D341Med (cell line): ENCODE results near the gene HIPK2.

Experiments
- DNase-seq: peaks from one replicate; pipeline ENCODE4 v3.0.0; 2012; ENCODE audit warnings: low spot score

The HIPK2 gene

DNA sequence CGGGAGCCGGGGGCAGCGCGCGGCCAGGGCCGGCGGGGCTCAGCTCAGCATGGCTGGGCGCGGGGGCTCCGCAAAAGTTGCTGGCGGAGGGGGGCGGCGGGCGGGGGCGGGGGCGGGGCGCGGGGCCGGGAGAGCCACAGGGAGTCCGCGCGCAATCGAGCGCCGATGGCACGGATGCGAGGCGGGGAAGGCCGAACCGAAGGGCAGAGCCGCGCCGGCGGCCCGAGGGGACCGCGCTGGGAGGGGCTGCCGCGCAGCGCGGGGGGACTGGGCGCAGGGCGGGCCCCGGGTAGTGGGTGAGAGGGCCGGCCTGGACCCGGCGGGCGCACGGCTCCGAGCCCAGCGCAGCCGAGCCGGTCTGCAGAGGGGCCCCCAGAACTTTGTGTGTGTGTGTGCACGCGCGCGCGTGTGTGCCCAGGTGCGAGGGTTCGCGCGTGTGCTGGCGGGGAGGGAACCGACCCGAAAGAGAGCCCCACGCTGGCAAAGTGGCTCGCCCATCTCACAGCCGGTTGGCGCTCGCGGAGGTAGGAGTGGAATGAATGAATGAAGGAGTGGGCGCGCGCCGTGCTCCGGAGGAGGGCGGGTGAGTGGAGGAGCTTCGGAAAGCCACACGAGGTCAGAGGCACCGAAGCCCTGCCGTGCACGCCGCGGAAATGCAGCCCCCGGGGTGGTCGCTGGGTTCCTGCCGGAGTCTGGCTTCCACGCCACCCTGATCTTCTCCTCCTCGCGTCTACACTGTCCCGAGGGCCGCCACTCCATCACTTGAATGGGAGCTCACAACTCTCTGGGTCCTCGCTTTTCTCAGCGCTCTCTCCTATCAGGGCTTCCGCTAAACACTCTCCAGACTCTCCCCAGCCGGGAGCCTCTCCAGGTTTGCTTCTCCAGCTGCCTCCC lies at the start of gene HIPK2:
TSS of gene HIPK2 (minus strand) at position 51 of the 894 bp plus-strand sequence. CDS start 375 bp downstream, outside the sequence.
- peak; percentile 94 for DNase-seq

DNA sequence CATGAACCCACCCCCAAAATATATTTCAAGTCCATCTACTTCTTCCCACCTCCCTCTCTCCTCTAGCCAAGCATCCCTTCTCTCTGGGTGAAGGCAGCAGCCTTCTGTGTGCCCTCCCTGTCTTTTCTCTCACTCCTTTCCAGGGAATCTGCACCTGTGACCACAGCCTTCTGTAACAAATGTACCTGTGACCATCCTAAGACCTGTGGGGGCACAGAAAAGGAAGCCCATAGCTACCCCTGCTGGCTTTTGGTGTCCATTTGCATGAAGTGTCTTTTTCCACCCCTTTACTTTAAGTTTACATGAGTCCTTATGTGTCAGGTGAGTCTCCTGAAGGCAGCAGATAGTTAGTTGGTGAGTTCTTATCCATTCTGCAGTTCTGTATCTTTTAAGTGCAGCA lies 49.2 kb upstream of the HIPK2 start:
- no peak for DNase-seq

DNA sequence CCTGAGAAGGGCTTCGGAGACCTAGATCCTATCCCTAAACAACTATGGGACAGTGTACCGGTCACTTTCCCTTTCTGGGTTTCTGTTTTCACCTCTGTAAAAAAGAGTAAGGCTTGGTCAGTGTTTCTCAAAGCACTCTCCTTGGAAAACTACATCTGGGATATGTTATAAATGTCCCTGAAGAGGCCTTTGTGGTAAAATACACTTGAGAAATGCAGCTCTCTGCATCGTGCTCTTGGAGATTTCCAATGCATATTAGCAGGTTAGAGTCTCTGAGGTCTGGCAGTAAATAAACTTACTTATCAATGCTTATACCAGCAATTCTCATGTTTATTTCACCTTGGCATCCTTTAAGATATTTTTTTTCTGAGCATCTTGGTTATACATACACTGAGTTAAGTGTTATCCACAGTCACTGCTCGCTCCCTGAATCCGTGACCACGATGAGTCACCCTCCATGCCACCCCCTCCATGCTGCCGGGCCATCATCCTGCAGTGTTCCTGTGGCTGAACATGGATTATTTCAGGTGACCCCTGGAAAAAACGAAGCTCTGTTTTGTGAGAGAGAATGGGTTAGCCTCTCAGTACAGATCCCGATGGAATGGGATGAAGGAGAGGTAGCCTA lies 48.0 kb upstream of the HIPK2 start:
- DNase-seq, result no peak

DNA sequence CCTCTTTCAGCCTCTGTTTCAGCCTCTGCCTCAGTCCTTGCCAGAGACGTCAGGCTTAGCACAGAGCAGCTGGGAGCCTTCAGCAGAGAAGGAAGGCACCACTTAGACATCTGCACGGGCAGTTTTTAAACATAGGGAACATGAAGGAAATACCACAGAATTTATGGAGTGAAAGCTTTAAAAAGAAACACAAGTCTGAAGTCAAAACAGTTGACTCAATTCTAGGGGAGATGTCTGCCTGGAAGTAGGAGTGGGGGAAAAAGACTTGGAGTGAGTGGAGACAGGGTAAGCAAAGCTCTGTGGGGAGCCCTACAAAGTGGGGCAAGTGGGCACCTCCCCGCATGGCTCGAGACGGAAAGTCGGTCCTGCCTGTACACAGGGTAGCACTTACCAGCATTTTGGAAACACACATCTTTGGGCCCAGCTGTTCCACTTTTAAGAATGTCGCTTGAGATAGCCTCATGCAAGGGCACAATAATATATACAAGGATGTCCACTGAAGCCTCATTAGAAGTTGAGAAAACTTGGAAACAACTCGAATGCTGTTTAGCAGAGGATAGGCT lies 46.2 kb upstream of the HIPK2 start:
- no peak for DNase-seq

DNA sequence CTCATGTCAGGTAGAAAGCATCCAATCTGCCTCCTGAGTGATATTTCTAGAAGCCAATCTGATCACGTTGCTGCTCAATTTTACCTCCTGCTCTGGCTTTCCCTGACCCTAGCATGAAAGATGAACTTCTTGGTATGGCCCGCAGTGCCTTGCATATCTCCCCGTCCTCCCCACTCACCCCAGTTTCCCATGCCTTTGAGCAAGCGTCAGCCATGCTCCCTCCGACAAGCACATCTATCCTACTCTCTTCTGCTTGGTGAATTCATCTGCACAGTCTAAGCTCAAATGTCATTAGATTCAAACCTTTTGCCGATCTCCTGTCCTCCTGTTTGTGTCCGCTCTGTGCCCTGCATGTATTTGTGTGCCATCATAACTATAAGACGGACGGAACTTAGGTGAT lies 45.1 kb upstream of the HIPK2 start:
- no peak for DNase-seq

DNA sequence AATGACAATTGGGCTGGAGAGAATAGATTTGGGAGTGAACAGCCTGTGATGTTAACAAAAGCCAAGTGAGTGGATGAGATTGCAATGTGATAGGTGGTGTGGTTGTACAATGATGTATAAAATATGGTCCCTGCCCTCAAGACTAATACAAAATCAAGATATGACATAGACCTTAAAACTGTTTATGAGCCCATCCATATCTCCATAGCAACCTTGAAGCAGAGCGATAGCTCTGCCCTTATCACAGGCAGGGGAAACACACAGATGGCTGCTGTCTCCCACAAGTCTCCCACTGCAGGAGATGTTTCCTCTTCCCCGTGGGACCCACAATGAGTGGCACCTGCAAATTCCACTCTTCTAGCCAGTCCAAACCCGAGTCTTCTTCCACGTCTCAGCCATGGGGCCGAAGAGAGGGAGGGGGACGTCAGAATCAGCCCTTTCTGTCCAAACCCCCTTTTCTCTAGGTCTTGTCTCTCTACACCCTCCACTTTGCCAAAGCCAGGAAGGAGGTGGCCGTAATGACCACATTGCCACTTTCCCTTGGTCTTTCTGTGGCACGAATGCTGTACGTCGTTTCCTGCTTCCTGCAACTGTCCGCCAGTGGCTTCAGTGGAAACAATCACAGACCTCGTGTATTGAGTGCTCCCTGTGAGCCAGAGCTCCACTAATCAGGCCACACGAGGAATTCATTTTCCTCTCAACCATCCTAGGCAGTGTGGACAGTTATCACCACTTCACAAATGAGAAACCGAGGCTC lies 43.7 kb upstream of the HIPK2 start:
- no peak for DNase-seq

DNA sequence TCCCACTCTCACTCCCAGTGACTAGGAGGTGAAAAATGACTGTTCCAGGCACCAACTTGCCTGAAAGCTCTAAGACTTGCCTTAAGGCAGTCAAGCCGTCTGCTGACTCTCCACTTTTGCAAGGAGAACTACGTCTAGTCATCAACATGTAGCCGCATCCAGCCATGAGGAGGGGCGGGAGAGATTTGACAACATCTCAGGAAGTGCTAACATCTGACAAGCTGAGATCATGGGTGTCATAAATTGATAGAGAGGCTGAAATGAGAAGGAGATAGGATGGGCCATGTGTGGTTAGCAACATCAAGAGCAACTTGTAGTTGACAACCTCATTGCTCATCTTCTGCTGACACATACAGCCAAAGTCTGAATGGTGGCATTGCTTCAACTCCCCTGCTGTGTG lies 42.3 kb upstream of the HIPK2 start:
- no peak for DNase-seq

DNA sequence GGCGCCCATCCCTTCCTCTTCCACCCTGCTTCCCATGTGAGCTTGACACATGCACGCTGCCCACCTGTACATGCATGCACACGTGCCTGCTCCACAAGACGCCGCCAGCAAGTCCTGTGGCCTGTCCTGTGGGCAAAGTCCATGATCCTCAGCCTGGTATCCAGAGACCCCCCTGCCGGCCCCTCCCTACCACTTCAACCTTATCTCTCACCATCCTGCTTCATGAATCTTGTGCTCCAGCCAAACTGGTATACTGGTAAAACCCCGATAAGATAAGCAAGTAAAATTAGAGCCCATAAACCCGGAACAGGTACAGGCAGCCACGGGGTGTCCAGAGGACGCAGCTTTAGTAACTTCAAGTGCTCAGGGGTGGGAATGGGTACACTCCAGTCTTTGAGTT lies 39.5 kb upstream of the HIPK2 start:
- no peak for DNase-seq

DNA sequence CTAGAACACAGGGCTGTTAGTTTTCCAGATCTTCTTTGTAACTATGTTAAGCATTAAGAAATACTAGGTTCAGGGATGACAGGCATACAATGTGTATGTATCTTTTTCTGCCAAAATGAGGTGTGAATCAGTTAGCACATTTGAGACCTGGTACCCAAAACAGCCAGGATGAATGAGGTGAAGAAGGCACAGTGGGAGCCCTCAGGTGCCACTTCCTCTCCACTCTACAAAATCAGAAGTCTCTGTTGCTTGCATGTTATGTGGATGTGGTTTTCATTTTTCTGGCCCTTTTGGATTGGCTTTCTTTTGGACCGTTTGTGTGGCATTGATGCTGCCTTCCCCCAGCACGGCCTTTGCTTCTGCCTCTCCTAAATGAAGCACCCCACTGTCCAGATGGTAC lies 35.9 kb upstream of the HIPK2 start:
- no peak for DNase-seq

DNA sequence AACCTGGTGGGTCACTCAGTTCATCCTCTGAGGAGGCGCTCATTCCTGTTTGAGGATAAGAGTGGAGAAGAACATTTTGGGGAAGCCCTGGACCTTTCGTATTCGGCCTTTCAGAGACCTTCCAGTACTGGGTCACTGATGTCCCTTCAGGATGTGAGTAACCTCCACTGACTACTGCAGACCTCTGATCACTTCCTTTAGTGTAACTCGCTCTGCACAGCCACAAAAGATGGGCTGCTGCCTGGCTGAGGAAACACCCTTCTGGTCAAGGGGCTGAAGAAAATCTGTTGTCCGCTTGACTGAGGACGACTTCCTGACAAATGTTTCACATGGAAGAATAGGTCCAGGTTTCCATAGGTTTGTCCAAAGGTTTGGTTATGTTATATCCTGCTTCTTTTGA lies 35.4 kb upstream of the HIPK2 start:
- no peak for DNase-seq

DNA sequence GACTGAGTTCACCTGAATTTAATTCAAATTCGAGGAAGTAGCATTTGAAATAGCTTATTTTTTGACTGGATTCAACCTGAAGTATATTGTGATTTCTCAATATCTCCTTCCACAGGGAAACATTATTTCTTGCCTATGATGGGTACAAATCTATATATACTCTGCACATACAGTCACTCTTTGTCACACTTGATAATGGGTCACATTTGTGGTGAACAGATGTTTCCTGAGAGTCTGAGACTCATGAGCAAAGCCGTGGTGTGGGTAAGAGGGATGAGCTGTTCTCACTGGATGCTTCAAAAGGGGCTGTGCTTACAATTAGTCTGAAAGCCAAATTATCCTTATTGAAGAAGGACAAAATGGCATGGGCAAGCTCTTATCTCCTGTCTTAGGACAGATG lies 33.3 kb upstream of the HIPK2 start:
- DNase-seq, result no peak

DNA sequence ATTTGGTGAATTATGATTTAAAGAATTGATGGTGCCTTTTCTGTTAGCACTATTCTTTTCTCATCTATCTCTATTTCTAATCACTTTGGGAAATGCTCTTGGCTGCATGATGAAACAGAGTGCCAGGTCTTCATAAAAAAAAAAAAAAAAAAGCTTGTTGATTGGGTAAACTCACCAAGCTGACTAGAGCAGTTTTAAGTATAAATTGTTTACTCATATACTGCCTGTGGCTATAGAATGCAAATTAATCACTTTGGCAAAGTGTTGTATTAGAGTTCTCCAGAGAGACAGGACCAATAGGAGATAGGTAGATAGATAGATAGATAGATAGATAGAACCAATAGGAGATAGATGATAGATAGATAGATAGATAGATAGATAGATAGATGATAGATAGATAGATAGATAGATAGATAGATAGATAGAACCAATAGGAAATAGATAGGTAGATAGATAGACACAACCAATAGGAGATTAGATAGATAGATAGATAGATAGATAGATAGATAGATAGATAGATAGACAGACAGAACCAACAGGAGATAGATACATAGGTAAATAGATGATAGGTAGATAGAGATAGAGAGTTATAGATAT lies 31.1 kb upstream of the HIPK2 start:
- DNase-seq, result no peak

DNA sequence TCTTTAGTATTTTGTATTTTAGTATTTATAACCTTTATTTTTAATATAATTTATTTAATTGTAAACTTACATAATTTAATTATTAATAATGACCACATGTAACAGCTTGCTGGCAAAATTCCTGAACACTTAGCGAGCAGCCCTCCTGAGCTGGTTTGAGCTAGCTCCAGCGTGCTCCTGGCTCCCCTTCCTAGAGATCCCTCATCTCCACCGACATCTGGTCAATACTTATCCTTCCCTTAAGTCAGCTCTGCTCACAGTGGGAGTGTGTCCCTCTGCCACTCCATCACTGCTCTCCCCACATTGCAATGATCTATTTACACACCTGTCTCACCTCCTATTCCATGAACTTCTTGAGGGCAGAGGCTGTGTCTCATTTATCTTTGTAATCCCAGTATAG lies 30.6 kb upstream of the HIPK2 start:
- DNase-seq, result no peak

DNA sequence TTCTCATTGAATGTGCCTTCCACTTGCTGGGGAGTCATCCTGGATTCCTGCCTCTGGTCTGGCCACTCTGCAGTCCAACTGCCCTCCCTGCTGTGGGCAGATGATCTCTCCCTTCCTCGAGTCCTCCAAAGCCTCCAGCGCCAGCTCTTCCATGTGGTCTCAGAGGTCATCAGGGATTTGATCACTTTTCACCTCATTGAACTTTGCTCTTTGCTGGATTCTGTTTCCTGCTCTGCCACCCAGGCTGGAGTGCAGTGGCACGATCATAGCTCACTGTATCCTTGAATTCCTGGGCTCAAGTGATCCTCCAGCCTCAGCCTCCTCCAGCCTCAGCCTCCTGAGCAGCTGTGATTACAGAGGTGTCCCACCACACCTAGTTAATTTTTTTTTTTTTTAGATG lies 29.2 kb upstream of the HIPK2 start:
- DNase-seq, result no peak

DNA sequence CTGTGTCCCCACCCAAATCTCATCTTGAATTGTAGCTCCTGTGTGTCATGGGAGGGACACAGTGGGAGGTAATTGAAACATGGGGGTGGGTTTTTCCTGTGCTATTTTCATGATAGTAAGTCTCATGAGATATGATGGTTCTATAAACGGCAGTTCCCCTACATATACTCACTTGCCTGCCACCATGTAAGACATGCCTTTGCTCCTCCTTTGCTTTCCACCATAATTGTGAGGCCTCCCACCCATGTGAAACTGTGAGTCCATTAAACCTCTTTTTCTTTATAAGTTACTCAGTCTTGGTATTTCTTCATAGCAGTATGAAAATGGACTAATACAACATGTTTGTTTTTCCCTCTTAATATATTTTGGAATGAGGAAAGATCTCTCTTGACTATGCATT lies 26.8 kb upstream of the HIPK2 start:
- DNase-seq, result no peak

DNA sequence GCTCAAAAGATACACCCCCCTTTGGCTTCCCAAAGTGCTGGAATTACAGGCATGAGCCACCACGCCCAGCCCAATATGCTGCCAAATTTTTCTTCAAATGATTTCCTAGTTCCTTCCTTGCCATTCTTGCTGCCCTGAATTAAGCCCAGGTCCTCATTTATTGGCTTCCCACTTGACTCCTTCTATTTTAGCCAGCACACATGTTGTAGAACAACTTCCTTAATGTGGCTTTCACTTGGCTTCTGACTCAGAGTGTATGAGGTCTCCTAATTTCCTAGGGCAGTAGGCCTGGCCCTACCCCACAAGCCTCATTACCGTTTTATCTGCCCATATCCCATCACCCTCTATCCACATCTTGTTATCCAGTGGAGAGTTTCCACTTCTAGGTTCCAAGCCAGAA lies 21.8 kb upstream of the HIPK2 start:
- no peak for DNase-seq

DNA sequence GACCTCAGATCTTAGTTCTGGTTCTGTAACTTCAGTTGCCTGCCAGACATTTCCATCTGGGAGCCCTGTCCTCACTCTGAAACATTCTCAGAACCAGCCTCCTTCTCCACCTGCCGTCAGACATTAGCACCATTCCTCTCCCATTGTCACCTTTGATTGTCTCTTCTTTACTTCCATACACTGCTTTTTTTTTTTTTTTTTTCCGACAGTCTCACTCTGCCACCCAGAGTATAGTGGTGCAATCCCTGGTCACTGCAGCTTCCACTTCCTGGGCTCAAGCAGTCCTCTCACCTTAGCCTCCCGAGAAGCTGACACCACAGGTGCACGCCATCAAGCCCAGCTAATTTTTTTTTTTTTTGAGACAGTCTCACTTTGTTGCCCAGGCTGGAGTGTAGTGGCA lies 21.1 kb upstream of the HIPK2 start:
- DNase-seq, result no peak

DNA sequence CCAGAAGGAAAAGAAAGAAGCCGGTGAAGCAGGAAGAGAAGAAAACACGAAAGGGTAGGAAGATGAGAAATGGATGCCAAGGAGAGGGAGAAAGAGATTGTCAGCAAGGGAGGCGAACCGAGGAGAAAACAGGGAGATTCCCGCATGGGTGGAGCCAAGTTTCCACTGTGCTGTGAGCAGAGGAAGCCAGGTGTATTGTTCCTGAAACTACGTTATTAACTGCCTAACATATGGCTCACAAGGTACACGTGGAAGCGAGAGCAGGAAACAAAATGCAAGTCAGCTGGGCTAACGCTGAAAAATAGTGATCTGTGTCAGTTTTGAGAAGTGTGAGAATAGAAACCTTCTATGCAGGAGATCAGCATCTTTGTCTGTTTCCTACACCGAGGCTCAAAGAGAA lies 20.4 kb upstream of the HIPK2 start:
- no peak for DNase-seq

DNA sequence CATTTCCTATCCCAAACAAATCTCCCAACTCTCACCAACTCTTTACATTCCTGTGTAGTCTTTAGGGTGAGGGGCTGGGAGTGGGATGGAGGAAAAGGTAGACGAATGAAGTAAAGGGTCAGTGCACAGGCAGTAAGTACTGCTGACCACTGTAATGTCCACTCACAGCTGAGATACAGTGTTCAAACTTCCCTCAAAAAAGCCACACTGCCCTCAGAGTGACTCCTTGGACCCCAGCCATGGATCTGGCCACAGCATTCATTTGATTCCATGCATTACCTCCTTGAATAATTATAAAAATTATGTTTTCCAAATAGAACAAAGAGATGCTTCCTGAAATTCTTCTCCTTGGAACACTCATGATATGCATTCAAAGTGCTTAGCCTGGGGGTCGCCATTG lies 19.8 kb upstream of the HIPK2 start:
- no peak for DNase-seq

DNA sequence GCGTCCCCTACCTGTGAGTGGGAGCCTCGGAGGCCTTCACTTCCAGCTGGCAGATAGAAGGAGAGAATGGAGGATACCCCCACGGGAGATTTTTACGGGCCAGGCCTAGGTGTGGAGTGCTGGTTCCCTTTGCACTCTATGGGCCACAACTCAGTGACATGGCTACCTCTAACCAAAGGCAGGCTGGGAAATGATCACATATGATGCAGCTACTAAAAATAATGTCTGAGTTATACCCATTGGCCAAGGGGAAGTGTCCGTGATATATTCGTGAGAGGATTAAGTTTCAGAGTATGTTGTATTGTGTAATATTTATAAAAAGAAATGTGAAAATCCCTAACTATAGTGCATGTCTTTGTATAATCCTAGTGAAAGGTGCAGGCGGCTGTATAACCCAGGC lies 13.5 kb upstream of the HIPK2 start:
- DNase-seq, result no peak

DNA sequence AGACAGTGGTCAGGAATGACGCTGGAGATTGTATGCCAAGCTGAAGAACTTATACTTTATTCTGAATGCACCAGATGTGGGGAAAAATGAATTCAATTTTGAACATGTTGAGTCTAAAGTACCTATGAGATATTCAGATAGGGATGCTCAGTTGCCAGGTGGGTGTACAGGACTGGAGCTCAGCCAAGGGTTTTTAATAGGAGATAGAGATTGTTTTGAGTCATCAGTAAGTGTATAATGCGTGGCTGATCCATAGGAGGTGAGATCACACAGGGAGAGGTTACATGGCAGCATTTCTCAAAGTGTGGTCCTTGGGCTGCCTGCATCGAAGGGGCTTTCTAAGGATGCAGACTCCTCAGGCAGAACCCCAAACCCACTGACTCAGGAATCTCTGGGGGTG lies 6.8 kb upstream of the HIPK2 start:
- no peak for DNase-seq

DNA sequence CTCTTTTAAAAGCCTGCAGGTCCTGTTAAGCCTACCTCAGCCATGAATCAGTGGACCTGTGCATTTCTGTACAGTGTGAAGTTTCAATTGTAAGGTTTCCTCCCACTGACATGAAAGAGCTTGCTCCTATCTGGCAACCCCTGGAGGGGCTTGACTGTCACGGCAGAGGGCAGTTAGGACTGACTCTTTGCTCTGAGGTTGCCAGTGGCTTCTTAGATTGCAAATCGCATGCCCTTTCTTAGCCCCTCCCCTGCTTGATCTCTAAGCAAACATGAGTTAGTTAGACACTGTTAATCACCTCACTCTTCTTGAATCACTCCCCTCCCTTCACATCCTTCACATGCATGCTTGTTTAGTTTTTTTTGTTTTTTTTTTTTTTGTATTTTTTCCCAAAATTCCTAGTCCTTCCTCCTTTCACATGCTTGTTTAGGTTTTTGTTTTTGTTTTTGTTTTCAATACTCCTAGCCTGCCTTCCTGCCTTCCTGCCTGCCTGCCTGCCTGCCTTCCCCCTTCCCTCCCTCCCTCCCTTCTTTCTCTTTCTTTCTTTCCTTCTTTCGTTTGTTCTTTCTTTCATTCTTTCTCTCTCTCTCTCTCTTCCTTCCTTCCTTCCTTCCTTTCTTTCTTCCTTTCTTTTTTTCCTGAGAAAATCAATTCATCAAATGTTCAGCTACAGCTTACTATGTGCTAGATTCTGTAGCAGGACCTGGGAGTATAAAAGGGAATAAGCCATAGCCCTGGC lies 6.0 kb upstream of the HIPK2 start:
- no peak for DNase-seq
